ENCODE data around the gene VIM. TPM values are rescaled to one million over a fixed set of nuclear protein-coding genes. Genes with fewer than 3 reads are reported as not detected.
A peak's percentile ranks its signal among the peaks of the same experiment; 100 is the strongest.

Gene VIM
- polyA plus RNA-seq, 1 donor (not counting 4 experiments of a cell fraction or from before 2014, with no cell fraction given), result 495 TPM

DNA sequence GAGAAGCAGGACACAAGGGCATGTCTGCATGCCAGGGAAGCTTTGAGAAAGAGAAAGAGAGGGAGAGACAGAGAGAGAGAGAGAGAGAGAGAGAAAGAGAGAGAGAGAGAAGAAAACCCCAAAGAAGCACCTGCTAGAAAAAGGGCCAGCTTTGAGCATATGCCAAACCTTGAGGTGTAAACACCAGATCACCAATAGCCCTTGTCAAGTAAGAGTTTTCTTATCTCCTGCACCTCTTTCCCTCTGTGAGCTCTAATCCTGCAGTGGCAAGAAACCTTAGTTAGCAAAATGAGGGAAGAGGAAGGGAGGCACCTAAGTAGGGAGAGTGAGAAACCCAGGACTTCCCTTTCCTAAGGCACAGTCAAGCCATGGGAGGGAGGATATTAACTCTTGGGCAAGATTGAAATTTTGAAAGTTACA, 15.2 kb upstream of the VIM start:
- dilution Hi-C loops (cut with MboI; ENCODE audit: extremely low pct_ligation_motif_present, low sequenced_read_pairs), result no loop called here
- TF ChIP-seq EZH2 (IDR thresholded peaks at IDR 0.05; ENCODE audit: low read length), result no peak
- TF ChIP-seq, protein P1, sequence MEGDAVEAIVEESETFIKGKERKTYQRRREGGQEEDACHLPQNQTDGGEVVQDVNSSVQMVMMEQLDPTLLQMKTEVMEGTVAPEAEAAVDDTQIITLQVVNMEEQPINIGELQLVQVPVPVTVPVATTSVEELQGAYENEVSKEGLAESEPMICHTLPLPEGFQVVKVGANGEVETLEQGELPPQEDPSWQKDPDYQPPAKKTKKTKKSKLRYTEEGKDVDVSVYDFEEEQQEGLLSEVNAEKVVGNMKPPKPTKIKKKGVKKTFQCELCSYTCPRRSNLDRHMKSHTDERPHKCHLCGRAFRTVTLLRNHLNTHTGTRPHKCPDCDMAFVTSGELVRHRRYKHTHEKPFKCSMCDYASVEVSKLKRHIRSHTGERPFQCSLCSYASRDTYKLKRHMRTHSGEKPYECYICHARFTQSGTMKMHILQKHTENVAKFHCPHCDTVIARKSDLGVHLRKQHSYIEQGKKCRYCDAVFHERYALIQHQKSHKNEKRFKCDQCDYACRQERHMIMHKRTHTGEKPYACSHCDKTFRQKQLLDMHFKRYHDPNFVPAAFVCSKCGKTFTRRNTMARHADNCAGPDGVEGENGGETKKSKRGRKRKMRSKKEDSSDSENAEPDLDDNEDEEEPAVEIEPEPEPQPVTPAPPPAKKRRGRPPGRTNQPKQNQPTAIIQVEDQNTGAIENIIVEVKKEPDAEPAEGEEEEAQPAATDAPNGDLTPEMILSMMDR (optimal IDR thresholded peaks at IDR 0.05 in 1 of 3, IDR thresholded peaks at IDR 0.05 in 1 of 3, conservative IDR thresholded peaks at IDR 0.05 in 1 of 3; ENCODE audit: extremely low read depth in 1 of 3, insufficient read depth in 2 of 3, low read length in 3 of 3), result no peak
- no peak for DNase-seq (ENCODE audit: low read depth, low spot score)
- peak; percentile 29 for FAIRE-seq
- Histone ChIP-seq H4K20me1 (ENCODE audit: control insufficient read depth, extremely low read depth, insufficient read depth, low read length) (no peaks in the 10 kb centered on the region), H3K4me1 (ENCODE audit: control insufficient read depth, extremely low read depth, insufficient read depth, low read length) (peaks cover 43% of the 10 kb centered on the region), H3K79me2 (ENCODE audit: control insufficient read depth, insufficient read depth, low read length) (no peaks in the 10 kb centered on the region), H3K4me3 (ENCODE audit: control insufficient read depth in 2 of 3, extremely low read depth in 1 of 3, insufficient read depth in 2 of 3, low read depth in 1 of 3, low read length in 3 of 3) (no peak overlapping the region), H3K9me1 (ENCODE audit: control insufficient read depth, extremely low read depth, insufficient read depth, low read length) (no peaks in the 10 kb centered on the region), H2AFZ (ENCODE audit: control insufficient read depth, low read length) (no peak overlapping the region), H3K36me3 (ENCODE audit: control insufficient read depth in 2 of 2, extremely low read depth in 1 of 2, insufficient read depth in 2 of 2, low read length in 2 of 2) (no peaks in the 10 kb centered on the region), H3K27me3 (ENCODE audit: control insufficient read depth, extremely low read depth, insufficient read depth, low read length) (no peaks in the 10 kb centered on the region), H3K9me3 (ENCODE audit: control insufficient read depth, low read depth, low read length) (no peaks in the 10 kb centered on the region), H3K27ac (ENCODE audit: control insufficient read depth, insufficient read depth, low read length) (no peak overlapping the region), H3K9ac (ENCODE audit: control insufficient read depth, extremely low read depth, insufficient read depth, low read length) (no peak overlapping the region), H3K4me2 (ENCODE audit: control insufficient read depth, extremely low read depth, insufficient read depth, low read depth, low read length) (no peak overlapping the region)

DNA sequence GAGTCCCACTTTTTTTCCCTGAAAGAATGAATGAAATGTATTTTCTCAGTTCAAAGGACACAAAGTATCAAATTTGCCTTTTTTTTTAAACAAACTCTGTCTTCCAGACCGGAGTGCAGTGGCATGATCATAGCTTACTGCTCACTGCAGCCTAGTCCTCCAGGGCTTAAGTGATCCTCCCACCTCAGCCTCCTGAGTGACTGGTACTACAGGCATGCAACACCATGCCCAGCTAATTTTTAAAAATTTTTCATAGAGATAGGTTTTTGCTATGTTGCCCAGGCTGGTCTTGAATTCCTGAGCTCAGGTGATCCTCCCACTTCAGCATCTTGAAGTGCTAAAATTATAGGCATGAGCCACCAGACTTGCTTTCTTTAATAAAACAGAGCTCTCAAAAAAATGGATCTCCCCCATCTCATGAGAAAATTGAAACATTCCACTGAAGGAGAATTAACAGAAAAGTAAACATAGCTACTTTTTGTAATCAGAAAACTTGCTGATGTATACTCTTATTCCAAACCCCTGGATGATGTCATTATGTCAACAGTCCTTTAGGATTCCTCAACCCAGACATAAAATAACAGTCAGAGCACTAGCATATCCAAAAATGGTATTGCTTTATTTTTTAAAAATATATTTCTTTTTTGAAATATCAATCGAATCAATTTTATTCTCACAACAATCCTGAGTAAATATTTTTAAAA, 14.2 kb upstream of the VIM start:
- no peak overlapping the region for H3K4me3 ChIP-seq (ENCODE audit: control insufficient read depth in 2 of 3, extremely low read depth in 1 of 3, insufficient read depth in 2 of 3, low read depth in 1 of 3, low read length in 3 of 3)
- FAIRE-seq (peak; percentile 55), DNase-seq (ENCODE audit: low read depth, low spot score) (no peak)
- dilution Hi-C loops (cut with MboI; ENCODE audit: extremely low pct_ligation_motif_present, low sequenced_read_pairs), result no loop called here
- H3K27me3 ChIP-seq (ENCODE audit: control insufficient read depth, extremely low read depth, insufficient read depth, low read length), result no peaks in the 10 kb centered on the region
- no peak overlapping the region for H2AFZ ChIP-seq (ENCODE audit: control insufficient read depth, low read length)
- H3K4me1 ChIP-seq (ENCODE audit: control insufficient read depth, extremely low read depth, insufficient read depth, low read length), result peaks cover 49% of the 10 kb centered on the region
- no peaks in the 10 kb centered on the region for H3K9me3 ChIP-seq (ENCODE audit: control insufficient read depth, low read depth, low read length)
- H3K4me2 ChIP-seq (ENCODE audit: control insufficient read depth, extremely low read depth, insufficient read depth, low read depth, low read length), result peak overlapping the region; percentile 13
- H3K9me1 ChIP-seq (ENCODE audit: control insufficient read depth, extremely low read depth, insufficient read depth, low read length), result no peaks in the 10 kb centered on the region
- H4K20me1 ChIP-seq (ENCODE audit: control insufficient read depth, extremely low read depth, insufficient read depth, low read length), result no peaks in the 10 kb centered on the region
- TF ChIP-seq EZH2 (IDR thresholded peaks at IDR 0.05; ENCODE audit: low read length), result no peak
- TF ChIP-seq, protein P1 (optimal IDR thresholded peaks at IDR 0.05 in 1 of 3, IDR thresholded peaks at IDR 0.05 in 1 of 3, conservative IDR thresholded peaks at IDR 0.05 in 1 of 3; ENCODE audit: extremely low read depth in 1 of 3, insufficient read depth in 2 of 3, low read length in 3 of 3), result no peak
- H3K36me3 ChIP-seq (ENCODE audit: control insufficient read depth in 2 of 2, extremely low read depth in 1 of 2, insufficient read depth in 2 of 2, low read length in 2 of 2), result no peaks in the 10 kb centered on the region
- H3K9ac ChIP-seq (ENCODE audit: control insufficient read depth, extremely low read depth, insufficient read depth, low read length), result no peak overlapping the region
- H3K27ac ChIP-seq (ENCODE audit: control insufficient read depth, insufficient read depth, low read length), result no peak overlapping the region
- H3K79me2 ChIP-seq (ENCODE audit: control insufficient read depth, insufficient read depth, low read length), result no peaks in the 10 kb centered on the region

All from keratinocyte (primary cell).